MM.1S (cell line): Measurements from ENCODE around the gene RAB25.

ENCODE experiments used
- EZH2 ChIP-seq: fragments of 300-600 bp; sonication (generic); optimal IDR thresholded peaks from 2 replicates; pipeline ENCODE3; 2017; ENCODE audit warnings: low read depth, mild to moderate bottlenecking, antibody characterized with exemption, low read length, mixed read lengths
- EZH2phosphoT487 ChIP-seq: fragments of 300-600 bp; sonication (generic); IDR thresholded peaks from 2 replicates; pipeline ENCODE4 v1.6.1; 2018; ENCODE audit warnings: antibody characterized with exemption, low read length
- TF ChIP-seq, protein P1 (sequence below): fragments of 300-600 bp; sonication (generic); IDR thresholded peaks from 2 replicates; pipeline ENCODE4 v1.5.1; 2016; ENCODE audit warnings: antibody characterized with exemption, low read length, mixed read lengths

DNA sequence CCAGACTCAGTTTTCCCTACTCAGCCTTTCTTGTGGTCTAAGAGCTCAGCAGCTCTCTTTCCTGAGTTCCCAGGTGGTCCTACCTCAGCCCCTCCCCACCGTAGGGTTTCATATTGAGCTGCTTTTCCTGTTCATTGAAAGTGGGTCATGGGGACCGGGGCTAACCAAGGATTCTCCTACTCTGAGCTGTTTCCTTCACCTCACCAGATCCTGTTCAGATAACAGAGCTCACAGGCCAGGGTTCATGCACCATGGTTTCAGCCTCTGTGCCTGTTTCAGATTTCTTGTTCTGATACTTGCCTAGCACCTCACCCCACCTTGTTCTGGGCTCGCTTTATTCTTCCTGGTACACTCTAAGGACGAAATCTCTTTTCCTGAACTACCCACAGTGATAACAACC lies 15.9 kb upstream of the RAB25 start:
- TF ChIP-seq, protein P1, sequence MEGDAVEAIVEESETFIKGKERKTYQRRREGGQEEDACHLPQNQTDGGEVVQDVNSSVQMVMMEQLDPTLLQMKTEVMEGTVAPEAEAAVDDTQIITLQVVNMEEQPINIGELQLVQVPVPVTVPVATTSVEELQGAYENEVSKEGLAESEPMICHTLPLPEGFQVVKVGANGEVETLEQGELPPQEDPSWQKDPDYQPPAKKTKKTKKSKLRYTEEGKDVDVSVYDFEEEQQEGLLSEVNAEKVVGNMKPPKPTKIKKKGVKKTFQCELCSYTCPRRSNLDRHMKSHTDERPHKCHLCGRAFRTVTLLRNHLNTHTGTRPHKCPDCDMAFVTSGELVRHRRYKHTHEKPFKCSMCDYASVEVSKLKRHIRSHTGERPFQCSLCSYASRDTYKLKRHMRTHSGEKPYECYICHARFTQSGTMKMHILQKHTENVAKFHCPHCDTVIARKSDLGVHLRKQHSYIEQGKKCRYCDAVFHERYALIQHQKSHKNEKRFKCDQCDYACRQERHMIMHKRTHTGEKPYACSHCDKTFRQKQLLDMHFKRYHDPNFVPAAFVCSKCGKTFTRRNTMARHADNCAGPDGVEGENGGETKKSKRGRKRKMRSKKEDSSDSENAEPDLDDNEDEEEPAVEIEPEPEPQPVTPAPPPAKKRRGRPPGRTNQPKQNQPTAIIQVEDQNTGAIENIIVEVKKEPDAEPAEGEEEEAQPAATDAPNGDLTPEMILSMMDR = no peak
- TF ChIP-seq EZH2phosphoT487 (no peak), EZH2 (no peak)
